Measurements from ENCODE around the gene DIO3.

Gene DIO3

DNA sequence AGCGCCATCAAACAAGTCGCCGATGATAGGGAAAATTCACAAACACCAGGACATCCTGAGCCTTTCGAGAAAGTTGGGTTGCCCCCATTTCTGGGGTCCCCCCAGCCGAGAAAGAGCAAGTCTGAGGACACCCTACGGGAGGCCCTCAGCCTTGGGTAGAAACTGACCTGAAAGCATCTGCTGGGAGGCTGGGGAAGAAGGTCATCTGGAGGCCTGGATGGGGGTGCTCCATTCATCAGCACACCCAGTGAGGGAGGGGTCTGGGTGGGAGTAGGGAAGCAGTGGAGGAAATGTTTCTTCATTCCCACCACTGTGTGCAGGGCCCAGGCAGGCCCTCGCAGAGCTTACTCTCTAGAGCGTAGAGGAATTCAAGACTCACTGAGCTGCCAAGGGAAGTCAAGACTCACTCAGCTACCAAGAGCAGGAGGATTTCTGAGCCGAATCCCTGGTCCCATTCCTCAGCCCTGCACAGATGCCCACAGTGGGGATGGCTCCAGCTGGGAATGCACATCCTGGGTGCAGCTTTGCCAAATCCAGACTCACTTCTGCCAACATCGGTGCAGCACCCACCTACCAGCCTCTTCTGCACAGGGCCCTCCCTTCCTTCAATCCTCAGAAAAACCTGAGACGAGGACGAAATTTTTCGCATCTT is 38.1 kb downstream of the DIO3 start:
- intact Hi-C loops (cut with DNase I; ENCODE audit: low total_unique reads) = no loop called here

DNA sequence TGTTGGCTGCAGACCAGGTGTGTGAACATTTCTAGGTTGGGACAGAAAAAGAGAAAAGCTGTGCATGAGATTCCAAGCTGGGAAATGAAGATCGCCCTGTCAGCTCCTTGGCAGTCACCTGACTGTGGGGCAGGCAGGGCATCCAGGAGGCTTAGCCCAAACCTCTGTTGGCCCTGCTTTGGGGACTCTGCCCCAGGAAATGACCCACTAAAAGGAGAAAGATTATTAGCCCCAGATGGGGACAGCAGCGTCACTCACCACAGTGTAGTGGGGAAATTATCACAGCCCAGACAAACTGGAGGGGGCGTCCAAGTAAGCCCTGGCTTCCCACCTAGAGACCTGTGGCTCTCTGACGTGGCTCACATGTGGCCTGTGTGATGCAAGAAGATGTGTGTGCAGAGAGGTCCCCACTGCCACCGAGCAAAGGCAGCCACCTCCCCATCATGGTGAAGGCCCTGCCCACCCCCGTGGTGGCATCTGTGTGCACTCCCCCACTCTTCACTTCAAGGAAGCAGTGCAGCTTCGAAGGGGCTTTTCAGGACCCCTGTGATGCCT is 39.1 kb downstream of the DIO3 start:
- Histone ChIP-seq H3K4me1 (no peaks in the 10 kb centered on the region), H3K9me3 (no peaks in the 10 kb centered on the region), H3K36me3 (no peaks in the 10 kb centered on the region), H3K4me3 (no peak overlapping the region), H3K27ac (no peak overlapping the region), H3K27me3 (peaks cover 0 to 21% of the 10 kb centered on the region in 2 donors)
- no peak for DNase-seq
- intact Hi-C loops (cut with DNase I; ENCODE audit: low total_unique reads) = no loop called here
- TF ChIP-seq, protein P1, sequence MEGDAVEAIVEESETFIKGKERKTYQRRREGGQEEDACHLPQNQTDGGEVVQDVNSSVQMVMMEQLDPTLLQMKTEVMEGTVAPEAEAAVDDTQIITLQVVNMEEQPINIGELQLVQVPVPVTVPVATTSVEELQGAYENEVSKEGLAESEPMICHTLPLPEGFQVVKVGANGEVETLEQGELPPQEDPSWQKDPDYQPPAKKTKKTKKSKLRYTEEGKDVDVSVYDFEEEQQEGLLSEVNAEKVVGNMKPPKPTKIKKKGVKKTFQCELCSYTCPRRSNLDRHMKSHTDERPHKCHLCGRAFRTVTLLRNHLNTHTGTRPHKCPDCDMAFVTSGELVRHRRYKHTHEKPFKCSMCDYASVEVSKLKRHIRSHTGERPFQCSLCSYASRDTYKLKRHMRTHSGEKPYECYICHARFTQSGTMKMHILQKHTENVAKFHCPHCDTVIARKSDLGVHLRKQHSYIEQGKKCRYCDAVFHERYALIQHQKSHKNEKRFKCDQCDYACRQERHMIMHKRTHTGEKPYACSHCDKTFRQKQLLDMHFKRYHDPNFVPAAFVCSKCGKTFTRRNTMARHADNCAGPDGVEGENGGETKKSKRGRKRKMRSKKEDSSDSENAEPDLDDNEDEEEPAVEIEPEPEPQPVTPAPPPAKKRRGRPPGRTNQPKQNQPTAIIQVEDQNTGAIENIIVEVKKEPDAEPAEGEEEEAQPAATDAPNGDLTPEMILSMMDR (IDR thresholded peaks at IDR 0.05) = no peak

More for the DNA sequence above, 38.1 kb downstream of the DIO3 start:
- DNase-seq = no peak
- no peak overlapping the region for H3K27ac ChIP-seq
- no peaks in the 10 kb centered on the region for H3K36me3 ChIP-seq
- no peaks in the 10 kb centered on the region for H3K4me1 ChIP-seq
- TF ChIP-seq, protein P1 (IDR thresholded peaks at IDR 0.05) = no peak
- peaks cover 0 to 18% of the 10 kb centered on the region in 2 donors for H3K27me3 ChIP-seq
- no peak overlapping the region for H3K4me3 ChIP-seq
- H3K9me3 ChIP-seq = peaks cover 0 to 3% (median 0%) of the 10 kb centered on the region in 3 donors

DNA sequence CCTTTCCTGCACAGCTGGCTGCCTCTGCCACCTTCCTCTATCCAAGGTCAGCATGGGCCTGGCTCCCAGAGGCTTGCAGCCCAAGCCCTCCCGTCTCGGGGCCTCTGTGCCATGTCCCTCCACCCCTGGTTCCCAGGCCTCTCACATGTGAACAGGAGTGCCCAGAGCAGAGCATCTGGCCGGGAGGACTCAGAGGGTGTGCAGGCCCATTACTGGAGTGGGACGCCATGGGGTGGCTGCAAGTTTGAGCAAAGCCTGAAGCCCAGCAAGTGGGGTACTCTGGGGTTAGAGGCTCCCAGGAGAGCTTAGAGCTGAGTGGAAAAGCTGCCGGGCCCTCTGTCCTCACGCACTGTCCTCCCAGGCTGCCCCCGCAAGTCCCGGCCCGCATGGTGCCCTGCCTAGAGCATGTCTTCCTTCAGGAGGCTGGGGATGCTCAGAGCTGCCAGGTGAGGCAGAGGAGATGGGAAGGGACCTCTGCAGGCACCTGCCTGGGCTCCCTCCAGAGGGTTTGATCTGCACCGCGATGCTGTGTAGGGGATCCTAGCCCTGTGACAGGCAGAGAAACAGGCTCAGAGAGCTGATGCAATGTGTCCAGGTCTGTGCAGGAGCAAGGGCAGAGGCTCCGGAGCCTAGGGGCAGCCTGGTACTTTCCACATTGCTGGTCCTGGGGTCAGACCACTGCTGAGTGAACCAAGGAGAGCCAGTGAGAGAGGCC is 39.8 kb downstream of the DIO3 start:
- intact Hi-C loops (cut with DNase I; ENCODE audit: low total_unique reads) = no loop called here
- no peak for DNase-seq

GRCh38 chr14:101601606-101602465 is 40.5 kb downstream of the DIO3 start:
- no peaks in the 10 kb centered on the region for H3K36me3 ChIP-seq
- H3K9me3 ChIP-seq = no peaks in the 10 kb centered on the region
- H3K27ac ChIP-seq = no peak overlapping the region
- H3K27me3 ChIP-seq = peaks cover 0 to 28% of the 10 kb centered on the region in 2 donors
- H3K4me1 ChIP-seq = no peaks in the 10 kb centered on the region
- H3K4me3 ChIP-seq = no peak overlapping the region
- intact Hi-C loops (cut with DNase I; ENCODE audit: low total_unique reads) = no loop called here
- no peak for DNase-seq
- TF ChIP-seq, protein P1 (IDR thresholded peaks at IDR 0.05) = no peak

More for the DNA sequence above, 39.8 kb downstream of the DIO3 start:
- Histone ChIP-seq H3K4me1 (no peaks in the 10 kb centered on the region), H3K9me3 (no peaks in the 10 kb centered on the region), H3K4me3 (no peak overlapping the region), H3K27ac (no peak overlapping the region), H3K27me3 (peaks cover 0 to 25% of the 10 kb centered on the region in 2 donors), H3K36me3 (no peaks in the 10 kb centered on the region)
- TF ChIP-seq, protein P1 (IDR thresholded peaks at IDR 0.05) = no peak

DNA sequence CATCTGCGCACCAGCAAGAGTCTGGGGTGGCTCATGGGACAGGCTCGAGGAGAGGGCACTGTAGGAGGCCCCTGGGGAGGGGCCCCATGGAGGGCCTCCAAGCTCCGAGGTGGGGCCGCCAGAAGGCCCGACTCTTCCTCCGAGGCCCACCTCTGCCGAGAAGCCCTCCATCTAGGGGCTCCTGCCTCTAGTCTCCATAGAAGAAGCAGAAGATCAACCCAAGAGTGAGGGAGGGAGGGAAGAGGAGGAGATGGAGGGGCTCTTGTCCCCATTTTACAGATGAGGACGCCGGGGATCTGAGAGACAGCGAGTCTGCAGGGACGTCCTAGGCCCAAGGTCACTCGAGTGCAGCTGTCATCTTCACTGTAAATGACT is 41.2 kb downstream of the DIO3 start:
- intact Hi-C loops (cut with DNase I; ENCODE audit: low total_unique reads) = no loop called here
- no peak for DNase-seq
- TF ChIP-seq, protein P1 (IDR thresholded peaks at IDR 0.05) = no peak

More for the DNA sequence above, 41.2 kb downstream of the DIO3 start:
- no peak overlapping the region for H3K27ac ChIP-seq
- H3K27me3 ChIP-seq = peaks cover 0 to 28% of the 10 kb centered on the region in 2 donors
- no peak overlapping the region for H3K4me3 ChIP-seq
- H3K4me1 ChIP-seq = no peaks in the 10 kb centered on the region
- H3K9me3 ChIP-seq = no peaks in the 10 kb centered on the region
- no peaks in the 10 kb centered on the region for H3K36me3 ChIP-seq

All from tibial artery (tissue), 4 donors.